Motor neuron (in vitro differentiated cells): ENCODE measurements around the gene ZSCAN23. TPM values are rescaled to one million over a fixed set of nuclear protein-coding genes. Genes with fewer than 3 reads are reported as not detected.

Source experiments
- ATAC-seq, 8 experiments: fragments of 200-7000 bp; cut with Tn5 transposase; replicated peaks in 6 of 8; 2 replicates each; pipeline ENCODE4 v1.8.0; 2021; ENCODE audit warnings: mild to moderate bottlenecking in 8 of 8, moderate library complexity in 8 of 8
- H3K27ac ChIP-seq, 2 donors: fragments of 250-450 bp; sonication (Bioruptor Pico); 2 replicates each; pipeline ENCODE4 v1.9.0; 2021; ENCODE audit warnings: antibody characterized with exemption in 2 of 2, mild to moderate bottlenecking in 2 of 2, moderate library complexity in 1 of 2
- H3K4me1 ChIP-seq, 2 donors: fragments of 250-450 bp; sonication (Bioruptor Pico); replicated peaks in 1 of 2; 2 replicates each; pipeline ENCODE4 v1.6.1; 2021; ENCODE audit warnings: antibody characterized with exemption in 2 of 2, mild to moderate bottlenecking in 2 of 2, moderate library complexity in 1 of 2
- H3K4me3 ChIP-seq, 5 donors: fragments of 250-450 bp; sonication (Bioruptor Pico); 2 replicates each; pipeline ENCODE4 v1.9.0; 2021; ENCODE audit warnings: antibody characterized with exemption in 5 of 5, mild to moderate bottlenecking in 5 of 5, moderate library complexity in 4 of 5
- WGBS, 10 experiments: fragments of 450-650 bp; shearing (Covaris generic); methylation state at CpG; one replicate each; pipeline ENCODE4 v1.0.0; 2022; 5-methylcytosine and 5-hydroxymethylcytosine counted together
- in situ Hi-C, 9 experiments: fragments of 400-800 bp; cut with MboI; loops; one replicate each; pipeline ENCODE4 v1.15.0; 2021; ENCODE audit warnings: low sequenced_read_pairs in 9 of 9, low pct_unique_long_range_greater_than_20kb in 2 of 9; ENCODE audit not compliant: unreplicated experiment in 9 of 9
- total RNA-seq, 8 experiments: library from RNA; unstranded; fragments of 300-600 nt; gene quantifications; 2 replicates each; pipeline versions ENCODE4 v1.2.3 to v1.2.4, GENCODE V29; 2022

Gene ZSCAN23
- total RNA-seq, 8 experiments from 2014 or later: 2.5 to 11.5 (median 8.1) TPM

DNA sequence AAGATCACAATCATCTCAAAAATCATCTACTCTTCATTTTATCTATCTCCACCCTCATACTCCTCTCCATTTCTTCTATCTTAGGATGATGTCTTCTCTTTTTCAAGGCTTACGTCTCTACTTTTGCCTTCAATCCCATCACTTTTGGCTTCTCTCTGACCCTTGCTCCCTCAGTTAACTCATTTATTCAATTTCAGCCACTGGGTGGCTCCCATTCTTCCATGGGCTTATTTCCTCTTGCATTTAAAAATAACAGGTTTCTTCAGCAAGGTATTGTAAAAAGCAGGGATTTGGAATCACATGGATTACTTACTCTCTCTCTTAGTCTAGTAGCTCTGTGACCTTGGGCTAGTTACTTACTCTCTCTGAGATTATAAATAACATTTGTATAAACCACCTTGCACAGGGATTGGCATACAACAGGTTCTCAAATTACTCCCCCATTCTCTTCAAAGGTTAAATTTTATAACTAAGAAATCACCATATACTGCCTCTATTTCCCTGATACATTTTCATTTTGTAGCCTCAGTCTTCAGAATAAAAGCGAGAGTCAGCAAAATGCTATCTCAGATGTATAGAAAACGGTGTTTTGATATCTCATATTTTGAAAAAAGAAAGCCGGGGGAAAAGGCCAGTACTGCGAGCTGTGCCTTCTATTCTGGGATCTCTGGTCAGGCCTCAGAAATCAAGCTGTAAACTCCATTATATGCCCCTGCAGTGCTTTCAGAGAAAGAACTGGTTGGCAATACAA, 49.2 kb downstream of the ZSCAN23 start:
- Histone ChIP-seq H3K27ac (no peak overlapping the region), H3K4me3 (no peak overlapping the region), H3K4me1 (peaks cover 12 to 16% of the 10 kb centered on the region in 2 donors)
- ATAC-seq: peak in 1 of 8 experiments; percentile 8
- 71 to 100% (median 90%) methylated on average over 1 to 5 of the region's 5 CpGs for WGBS, 10 experiments
- in situ Hi-C loops: no loop called here

GRCh38 chr6:28390688-28391087, 52.6 kb downstream of the ZSCAN23 start:
- no peak for ATAC-seq
- H3K4me1 ChIP-seq: peaks cover 0 to 8% of the 10 kb centered on the region in 2 donors
- H3K27ac ChIP-seq: no peak overlapping the region
- in situ Hi-C loops: no loop called here
- 94 to 100% (median 97%) methylated on average over 1 to 8 of the region's 8 CpGs; no CpG with 5 or more reads in 1 of the 10 experiments for WGBS, 10 experiments
- no peak overlapping the region for H3K4me3 ChIP-seq

DNA sequence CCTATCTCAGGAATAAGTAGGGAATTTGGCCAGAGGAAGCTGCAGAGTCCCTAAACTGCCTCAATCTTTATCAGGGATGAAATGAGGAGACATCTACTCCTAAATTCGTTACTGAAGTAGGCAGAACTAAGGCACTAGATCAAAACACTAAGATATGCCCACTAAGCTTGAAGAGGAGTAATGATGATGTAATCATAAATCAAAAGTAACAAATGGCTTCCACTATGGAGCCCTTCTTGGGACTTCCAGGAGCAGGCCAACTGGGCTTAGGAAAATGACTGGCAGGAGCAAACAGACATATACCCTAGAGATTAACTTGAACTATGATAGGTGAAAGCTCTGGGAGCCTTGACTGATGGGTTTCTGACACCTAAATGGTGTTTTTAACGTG, 59.2 kb downstream of the ZSCAN23 start:
- WGBS, 10 experiments: 33 to 92% (median 50%) methylated on average over 1 to 2 of the region's 2 CpGs; no CpG with 5 or more reads in 1 of the 10 experiments
- in situ Hi-C loops: no loop called here
- H3K27ac ChIP-seq: no peak overlapping the region
- peaks cover 0 to 6% of the 10 kb centered on the region in 2 donors for H3K4me1 ChIP-seq
- H3K4me3 ChIP-seq: no peak overlapping the region
- no peak for ATAC-seq

- WGBS, 10 experiments: 14 to 96% (median 49%) methylated on average over 2 to 16 of the region's 31 CpGs; no CpG with 5 or more reads in 1 of the 10 experiments
- Histone ChIP-seq H3K4me1 (peaks cover 0 to 6% of the 10 kb centered on the region in 2 donors), H3K4me3 (peak overlapping the region; percentile 31 to 50 (median 35)), H3K27ac (peak overlapping the region in 1 of 2 donors; percentile 12)
- in situ Hi-C loops: no loop called here
- peak in 7 of 8 experiments; percentile 96 to 99 (median 97) for ATAC-seq
Observed at GRCh38 chr6:28383235-28384142, 59.8 kb downstream of the ZSCAN23 start.

Other genes with a start within 250 kb of the ZSCAN23 start
- gene ZSCAN9, start 218.2 kb downstream of the ZSCAN23 start, total RNA-seq: 10 to 100 TPM in 7 of 8 experiments, 1 to 10 TPM in 1; 6.3 to 45.9 (median 26.5) TPM
- gene ZKSCAN4, start 191.2 kb downstream of the ZSCAN23 start, total RNA-seq: 1 to 10 TPM; 4.6 to 9.4 (median 7.2) TPM
- 1 to 10 TPM in 1 of 8 experiments, under 1 TPM in 4, not detected in 3; 0.14 to 5.3 (median 0.42) TPM for gene NKAPL, start 184.2 kb downstream of the ZSCAN23 start, total RNA-seq
- gene ZSCAN26, start 176.3 kb downstream of the ZSCAN23 start, total RNA-seq: 10 to 100 TPM in 7 of 8 experiments, 1 to 10 TPM in 1; 6.4 to 29.9 (median 19.2) TPM
- 10 to 100 TPM in 2 of 8 experiments, 1 to 10 TPM in 5, under 1 TPM in 1; 0.81 to 11.5 (median 7.5) TPM for gene PGBD1, start 161.9 kb downstream of the ZSCAN23 start, total RNA-seq
- 10 to 100 TPM in 1 of 8 experiments, 1 to 10 TPM in 7; 4.7 to 11.1 (median 6.5) TPM for gene ZSCAN31, start 107.3 kb downstream of the ZSCAN23 start, total RNA-seq
- gene ZKSCAN3, start 93.5 kb downstream of the ZSCAN23 start, total RNA-seq: 10 to 100 TPM in 1 of 8 experiments, 1 to 10 TPM in 7; 2.5 to 10.3 (median 7.8) TPM
- gene ZSCAN12, start 43.7 kb downstream of the ZSCAN23 start, total RNA-seq: 10 to 100 TPM in 6 of 8 experiments, 1 to 10 TPM in 2; 6.1 to 13.1 (median 10.9) TPM
- under 1 TPM in 2 of 8 experiments, not detected in 6; 0.15 to 0.38 TPM for gene GPX6, start 72.3 kb upstream of the ZSCAN23 start, total RNA-seq
- gene GPX5, start 82.4 kb upstream of the ZSCAN23 start, total RNA-seq: under 1 TPM in 1 of 8 experiments, not detected in 7; 0.28 TPM